ENCODE measurements around the gene DNPH1.

The DNPH1 gene

GRCh38 chr6:43228951-43229802, at the start of gene DNPH1:
TSS of gene DNPH1 (minus strand) at chr6:43229481. CDS start at chr6:43229456, 25 bp downstream.
- Mint-ChIP-seq H3K27me3 (peaks cover 6% of the 10 kb centered on the region), H3K4me1 (peaks cover 34% of the 10 kb centered on the region), H3K9me3 (no peaks in the 10 kb centered on the region), H3K36me3 (no peaks in the 10 kb centered on the region), H3K4me3 (peak within 1 kb of the TSS; percentile 92), H3K27ac (peak within 1 kb of the TSS; percentile 88)
- DNase-seq (ENCODE audit: low spot score in 2 of 2) (peak; percentile 82 to 93), ATAC-seq (ENCODE audit: low read depth) (peak; percentile 73)

- H3K27ac Mint-ChIP-seq = no peak overlapping the region
- peaks cover 33% of the 10 kb centered on the region for H3K27me3 Mint-ChIP-seq
- DNase-seq (ENCODE audit: low spot score in 2 of 2) = no peak
- peaks cover 11% of the 10 kb centered on the region for H3K4me1 Mint-ChIP-seq
- H3K4me3 Mint-ChIP-seq = no peak overlapping the region
- H3K36me3 Mint-ChIP-seq = peaks cover 2% of the 10 kb centered on the region
- no peaks in the 10 kb centered on the region for H3K9me3 Mint-ChIP-seq
- ATAC-seq (ENCODE audit: low read depth) = no peak
These were observed 49.3 kb upstream of the DNPH1 start for GRCh38 chr6:43278524-43279078.

- H3K36me3 Mint-ChIP-seq = peaks cover 2% of the 10 kb centered on the region
- H3K9me3 Mint-ChIP-seq = no peaks in the 10 kb centered on the region
- no peak overlapping the region for H3K4me3 Mint-ChIP-seq
- DNase-seq (ENCODE audit: low spot score in 2 of 2) (no peak), ATAC-seq (ENCODE audit: low read depth) (no peak)
- peaks cover 32% of the 10 kb centered on the region for H3K27me3 Mint-ChIP-seq
- no peak overlapping the region for H3K27ac Mint-ChIP-seq
- peaks cover 11% of the 10 kb centered on the region for H3K4me1 Mint-ChIP-seq
These were observed 48.6 kb upstream of the DNPH1 start for GRCh38 chr6:43277643-43278523.

- Mint-ChIP-seq H3K4me1 (peaks cover 12% of the 10 kb centered on the region), H3K9me3 (no peaks in the 10 kb centered on the region), H3K27ac (no peak overlapping the region), H3K4me3 (no peak overlapping the region), H3K27me3 (peaks cover 30% of the 10 kb centered on the region), H3K36me3 (peaks cover 2% of the 10 kb centered on the region)
- no peak for DNase-seq (ENCODE audit: low spot score in 2 of 2)
- no peak for ATAC-seq (ENCODE audit: low read depth)
These were observed 48.0 kb upstream of the DNPH1 start for GRCh38 chr6:43277306-43277642.

GRCh38 chr6:43276577-43277305, 47.5 kb upstream of the DNPH1 start:
- Mint-ChIP-seq H3K4me1 (peaks cover 16% of the 10 kb centered on the region), H3K27ac (no peak overlapping the region), H3K36me3 (peaks cover 2% of the 10 kb centered on the region), H3K27me3 (peaks cover 32% of the 10 kb centered on the region), H3K9me3 (no peaks in the 10 kb centered on the region), H3K4me3 (peak overlapping the region; percentile 68)
- no peak for DNase-seq (ENCODE audit: low spot score in 2 of 2)
- ATAC-seq (ENCODE audit: low read depth) = no peak

- H3K4me3 Mint-ChIP-seq = peak overlapping the region; percentile 68
- H3K4me1 Mint-ChIP-seq = peaks cover 22% of the 10 kb centered on the region
- ATAC-seq (ENCODE audit: low read depth) = peak; percentile 46
- no peaks in the 10 kb centered on the region for H3K9me3 Mint-ChIP-seq
- peak in 1 of 2 donors; percentile 38 for DNase-seq (ENCODE audit: low spot score in 2 of 2)
- H3K36me3 Mint-ChIP-seq = peaks cover 2% of the 10 kb centered on the region
- peaks cover 29% of the 10 kb centered on the region for H3K27me3 Mint-ChIP-seq
- no peak overlapping the region for H3K27ac Mint-ChIP-seq
These were observed 46.7 kb upstream of the DNPH1 start for GRCh38 chr6:43275801-43276576.

GRCh38 chr6:43274916-43275597, 45.8 kb upstream of the DNPH1 start:
- Mint-ChIP-seq H3K27me3 (peaks cover 28% of the 10 kb centered on the region), H3K36me3 (peaks cover 2% of the 10 kb centered on the region), H3K9me3 (no peaks in the 10 kb centered on the region), H3K4me3 (peak overlapping the region; percentile 66), H3K27ac (peak overlapping the region; percentile 45), H3K4me1 (peaks cover 31% of the 10 kb centered on the region)
- DNase-seq (ENCODE audit: low spot score in 2 of 2) (peak in 1 of 2 donors; percentile 36), ATAC-seq (ENCODE audit: low read depth) (peak; percentile 10)

GRCh38 chr6:43274127-43274915, 45.0 kb upstream of the DNPH1 start:
- peak overlapping the region; percentile 45 for H3K27ac Mint-ChIP-seq

GRCh38 chr6:43273707-43274106, 44.4 kb upstream of the DNPH1 start:
- Mint-ChIP-seq H3K27ac (no peak overlapping the region), H3K4me1 (peaks cover 42% of the 10 kb centered on the region), H3K4me3 (no peak overlapping the region), H3K9me3 (no peaks in the 10 kb centered on the region), H3K27me3 (peaks cover 30% of the 10 kb centered on the region), H3K36me3 (peaks cover 2% of the 10 kb centered on the region)
- DNase-seq (ENCODE audit: low spot score in 2 of 2) (no peak), ATAC-seq (ENCODE audit: low read depth) (no peak)

More at GRCh38 chr6:43274127-43274915, 45.0 kb upstream of the DNPH1 start:
- no peak for DNase-seq (ENCODE audit: low spot score in 2 of 2)
- ATAC-seq (ENCODE audit: low read depth) = no peak
- Mint-ChIP-seq H3K4me1 (peaks cover 37% of the 10 kb centered on the region), H3K36me3 (peaks cover 2% of the 10 kb centered on the region), H3K9me3 (no peaks in the 10 kb centered on the region), H3K27me3 (peaks cover 30% of the 10 kb centered on the region), H3K4me3 (peak overlapping the region; percentile 63)

GRCh38 chr6:43271944-43272343, 42.7 kb upstream of the DNPH1 start:
- no peak for ATAC-seq (ENCODE audit: low read depth)
- peak overlapping the region; percentile 73 for H3K27ac Mint-ChIP-seq
- H3K36me3 Mint-ChIP-seq = no peaks in the 10 kb centered on the region
- H3K9me3 Mint-ChIP-seq = no peaks in the 10 kb centered on the region
- H3K4me1 Mint-ChIP-seq = peaks cover 39% of the 10 kb centered on the region
- DNase-seq (ENCODE audit: low spot score in 2 of 2) = no peak
- H3K27me3 Mint-ChIP-seq = peaks cover 20% of the 10 kb centered on the region
- H3K4me3 Mint-ChIP-seq = no peak overlapping the region

GRCh38 chr6:43271103-43271815, 42.0 kb upstream of the DNPH1 start:
- ATAC-seq (ENCODE audit: low read depth) (peak; percentile 79), DNase-seq (ENCODE audit: low spot score in 2 of 2) (peak; percentile 38)
- H3K4me3 Mint-ChIP-seq = peak overlapping the region; percentile 30
- peak overlapping the region; percentile 29 for H3K27ac Mint-ChIP-seq
- no peaks in the 10 kb centered on the region for H3K36me3 Mint-ChIP-seq
- no peaks in the 10 kb centered on the region for H3K9me3 Mint-ChIP-seq
- peaks cover 19% of the 10 kb centered on the region for H3K27me3 Mint-ChIP-seq
- peaks cover 38% of the 10 kb centered on the region for H3K4me1 Mint-ChIP-seq

All from memory B cell (primary cell).